Heart right ventricle (tissue), 16 donors: ENCODE results near the gene MPP2. TPM values are rescaled to one million over a fixed set of nuclear protein-coding genes. Genes with fewer than 3 reads are reported as not detected.
A peak's percentile ranks its signal among the peaks of the same experiment; 100 is the strongest.

Source experiments
- ATAC-seq, 8 donors: fragments of 200-7000 bp; cut with Tn5 transposase; one replicate each; pipeline ENCODE4 v1.9.1; 2020; ENCODE audit warnings: mild to moderate bottlenecking in 8 of 8, moderate library complexity in 8 of 8, moderate number of reproducible peaks in 1 of 8
- DNase-seq, 2 donors: peaks; one replicate each; pipeline ENCODE4 v3.0.0-alpha.2; 2020
- H3K27ac ChIP-seq, 10 donors: fragments of 200-600 bp; sonication (generic) in 2 of 10; one replicate each; pipeline versions ENCODE4 v1.5.0 to v1.8.0; 2020 to 2022; ENCODE audit warnings: mild to moderate bottlenecking in 3 of 10
- H3K27me3 ChIP-seq, 7 donors: fragments of 200-600 bp; one replicate each; pipeline ENCODE4 v1.8.0; 2021 to 2022; ENCODE audit warnings: mild to moderate bottlenecking in 2 of 7
- H3K36me3 ChIP-seq, 9 donors: fragments of 200-600 bp; sonication (generic) in 1 of 9; one replicate each; pipeline versions ENCODE4 v1.5.0 to v1.8.0; 2020 to 2022; ENCODE audit warnings: mild to moderate bottlenecking in 2 of 9
- H3K4me1 ChIP-seq, 9 donors: fragments of 200-600 bp; sonication (generic) in 1 of 9; one replicate each; pipeline versions ENCODE4 v1.5.0 to v1.8.0; 2020 to 2022; ENCODE audit warnings: mild to moderate bottlenecking in 4 of 9
- H3K4me3 ChIP-seq, 10 donors: fragments of 200-600 bp; sonication (generic) in 2 of 10; one replicate each; pipeline versions ENCODE4 v1.5.0 to v1.8.0; 2020 to 2022; ENCODE audit warnings: mild to moderate bottlenecking in 7 of 10, moderate library complexity in 2 of 10
- H3K9me3 ChIP-seq, 11 donors: fragments of 200-600 bp in 10 of 11; sonication (generic) in 2 of 11; one replicate each; pipeline versions ENCODE4 v1.5.0 to v1.8.0; 2013 to 2022; ENCODE audit warnings: mild to moderate bottlenecking in 2 of 11, control low read depth in 1 of 11, moderate library complexity in 1 of 11
- WGBS, 2 donors: extraction: QIAGEN DNeasy Blood & Tissue Kit; methylation state at CpG; one replicate each; pipeline ENCODE4 v1.1.7; 2013; ENCODE audit warnings: inconsistent platforms in 1 of 2; 5-methylcytosine and 5-hydroxymethylcytosine counted together
- intact Hi-C, 10 donors: fragments of 100-400 bp; cut with DNase I; formaldehyde crosslinking; loops; one replicate each; pipeline versions ENCODE4 v1.11.1 to v1.14.2; 2022
- polyA plus RNA-seq, 2 donors: library from polyadenylated mRNA; stranded (reverse); fragments of 200-250 nt; gene quantifications; one replicate each; pipeline ENCODE4 v1.2.3, GENCODE V29; 2013
- total RNA-seq, 10 donors: library from RNA; stranded (reverse); fragmentation: NEBNext Ultra II Directional in 3 of 10; extraction: Animal tissue kit (Norgen Biotek cat#: 25700) in 3 of 10; gene quantifications; one replicate each; pipeline versions ENCODE4 v1.2.1 to v1.2.4, GENCODE V29; 2021 to 2023
- TF ChIP-seq, protein P1 (sequence below), 9 donors: fragments of 200-600 bp; sonication (generic) in 2 of 9; IDR thresholded peaks; one replicate each; pipeline versions ENCODE4 v1.5.0 to v1.8.0; 2021 to 2022; ENCODE audit warnings: antibody characterized with exemption in 9 of 9, mild to moderate bottlenecking in 5 of 9, moderate library complexity in 1 of 9
- donor health status: Arrhythmogenic right ventricular cardiomyopathy.
- donor health status: ischemic (EF 13 %, LVEDD 7.1; RV severe dilation, severe dysfunction).
- donor health status: healthy with polysubstance abuse.
- donor health status: DM: no; HTN: yes; CAD: no.
- donor health status: DM: no; HTN: no; CAD: no.
- donor health status: ischemic (EF 25% LVEDD 6.9; RV normal size, moderate dysfunction).
- donor health status: ischemic (EF 25% LVEDD 5.7; RV mildly dilated, moderate dysfunction).
- donor health status: healthy.
- donor health status: DM: yes; HTN: yes; CAD: no.
- donor health status: Ischemic cardiomyopathy.
- donor health status: ischemic (EF 35%, LVEDD 5.7; RV mildly dilated, moderate dysfunction).
- donor health status: nonischemic (EF 11% LVEDD 7.7; RV severe dilation, severe dysfunction).
- donor health status: DM: yes; HTN: yes; CAD: no.
- donor health status: PGD.
- donor health status: ischemic (EF 29% LVEDD 5.4; RV normal size, mild dysfunction).
- donor health status: nonischemic (EF 23%, LVEDD 6.1; RV moderate dilation, normal function).

The MPP2 gene
- total and polyA plus RNA-seq, 12 donors: 5.0 to 20.7 (median 12.9) TPM

DNA sequence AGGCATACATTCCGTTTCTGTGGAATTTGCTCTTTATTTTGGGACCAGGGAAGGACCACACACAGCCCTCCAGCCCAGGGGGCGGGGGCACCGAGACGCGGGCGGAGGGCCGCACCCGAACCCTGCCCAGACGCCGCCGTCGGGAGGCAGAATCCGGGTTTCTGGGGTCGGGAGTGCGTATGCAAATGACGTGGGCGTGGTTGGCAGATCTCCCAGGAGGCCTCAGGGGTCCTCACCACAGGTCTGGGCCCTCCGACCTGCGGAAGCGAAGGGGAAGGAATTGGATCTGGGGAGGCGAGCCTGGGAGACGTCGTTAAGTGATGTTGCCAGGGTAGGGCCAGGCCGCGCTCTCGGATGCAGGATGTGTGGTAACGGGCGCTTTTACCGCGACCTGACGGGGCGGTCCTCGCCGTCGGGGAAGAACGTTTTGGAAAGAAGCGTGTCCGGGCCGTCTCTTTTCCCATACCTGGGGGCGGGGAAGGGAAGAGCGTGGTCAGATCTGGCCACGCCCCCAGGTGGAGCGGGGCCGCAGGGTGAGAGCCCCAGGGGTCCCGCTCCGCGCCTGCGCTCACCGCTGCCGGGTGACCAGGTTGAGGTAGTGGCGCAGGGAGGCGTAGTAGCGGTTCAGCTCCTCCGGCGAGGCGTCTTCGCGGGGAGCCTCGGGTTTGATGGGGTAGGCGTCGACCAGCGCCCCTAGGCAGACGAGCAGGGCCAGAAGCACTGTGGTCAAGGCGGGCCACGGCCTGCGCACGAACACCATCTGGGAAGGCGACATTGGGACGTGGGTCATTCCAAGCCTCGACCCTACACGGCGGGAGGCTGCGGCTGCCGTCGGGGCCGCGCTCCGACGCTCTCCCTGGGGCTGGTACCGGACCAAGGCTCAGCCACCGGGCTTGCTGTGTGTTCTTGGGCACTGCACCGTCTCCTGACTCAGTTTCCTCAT is 45.7 kb upstream of the MPP2 start:
- no peak overlapping the region for H3K27ac ChIP-seq
- TF ChIP-seq, protein P1, sequence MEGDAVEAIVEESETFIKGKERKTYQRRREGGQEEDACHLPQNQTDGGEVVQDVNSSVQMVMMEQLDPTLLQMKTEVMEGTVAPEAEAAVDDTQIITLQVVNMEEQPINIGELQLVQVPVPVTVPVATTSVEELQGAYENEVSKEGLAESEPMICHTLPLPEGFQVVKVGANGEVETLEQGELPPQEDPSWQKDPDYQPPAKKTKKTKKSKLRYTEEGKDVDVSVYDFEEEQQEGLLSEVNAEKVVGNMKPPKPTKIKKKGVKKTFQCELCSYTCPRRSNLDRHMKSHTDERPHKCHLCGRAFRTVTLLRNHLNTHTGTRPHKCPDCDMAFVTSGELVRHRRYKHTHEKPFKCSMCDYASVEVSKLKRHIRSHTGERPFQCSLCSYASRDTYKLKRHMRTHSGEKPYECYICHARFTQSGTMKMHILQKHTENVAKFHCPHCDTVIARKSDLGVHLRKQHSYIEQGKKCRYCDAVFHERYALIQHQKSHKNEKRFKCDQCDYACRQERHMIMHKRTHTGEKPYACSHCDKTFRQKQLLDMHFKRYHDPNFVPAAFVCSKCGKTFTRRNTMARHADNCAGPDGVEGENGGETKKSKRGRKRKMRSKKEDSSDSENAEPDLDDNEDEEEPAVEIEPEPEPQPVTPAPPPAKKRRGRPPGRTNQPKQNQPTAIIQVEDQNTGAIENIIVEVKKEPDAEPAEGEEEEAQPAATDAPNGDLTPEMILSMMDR (IDR thresholded peaks at IDR 0.05): no peak
- H3K4me1 ChIP-seq: peaks cover 0 to 12% (median 8%) of the 10 kb centered on the region in 9 donors
- peaks cover 14 to 89% (median 63%) of the 10 kb centered on the region in 7 donors for H3K27me3 ChIP-seq
- intact Hi-C loops: no loop called here
- 6% methylated on average over 77 to 82 of the region's 82 CpGs for WGBS, 2 donors
- DNase-seq: no peak
- H3K9me3 ChIP-seq: no peaks in the 10 kb centered on the region
- ATAC-seq: peak in 2 of 8 donors; percentile 6 to 51
- peak overlapping the region in 1 of 10 donors; percentile 0 for H3K4me3 ChIP-seq
- no peaks in the 10 kb centered on the region for H3K36me3 ChIP-seq

DNA sequence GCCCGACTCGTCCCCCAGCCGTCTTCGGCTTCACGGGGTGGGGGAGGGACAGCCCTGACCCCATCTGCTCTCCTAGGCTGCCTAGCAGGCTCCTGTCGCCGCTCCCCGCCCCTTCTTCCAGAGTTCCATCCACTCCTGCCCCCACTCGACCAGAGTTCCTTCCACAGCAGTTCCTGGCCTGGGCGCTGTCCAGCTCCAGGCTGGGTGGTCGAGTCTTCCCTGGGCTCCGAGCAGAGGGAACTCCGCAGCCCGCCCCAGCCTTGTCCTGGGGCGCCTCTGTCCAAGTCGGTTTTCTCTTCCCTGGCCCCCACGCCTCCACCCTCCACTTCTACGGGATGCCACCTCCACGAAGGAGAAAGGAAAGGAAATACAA is 45.0 kb upstream of the MPP2 start:
- ATAC-seq: peak in 1 of 8 donors; percentile 19

DNA sequence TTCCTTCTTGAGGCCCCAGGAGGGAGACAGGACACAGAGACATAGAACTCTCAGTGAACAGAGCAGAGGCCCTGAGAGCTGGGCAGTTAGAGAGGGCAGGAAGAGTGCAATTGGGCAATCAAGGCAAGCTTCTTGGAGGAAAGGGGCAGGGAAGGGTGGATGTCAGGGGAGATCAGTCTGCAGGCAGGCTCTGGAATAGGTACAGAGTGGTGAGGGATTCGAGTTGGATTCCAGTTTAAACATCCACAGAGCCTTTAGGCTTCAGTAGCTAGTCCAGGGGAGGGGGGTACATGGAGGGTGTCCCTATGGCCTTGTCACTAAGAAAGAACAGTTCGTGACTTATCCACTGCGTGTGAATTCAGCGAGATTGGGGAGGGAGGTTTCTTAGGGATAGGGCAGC is 44.4 kb upstream of the MPP2 start:
- H3K9me3 ChIP-seq: no peaks in the 10 kb centered on the region
- TF ChIP-seq, protein P1 (IDR thresholded peaks at IDR 0.05): no peak
- H3K27me3 ChIP-seq: peaks cover 14 to 94% (median 70%) of the 10 kb centered on the region in 7 donors
- no peaks in the 10 kb centered on the region for H3K36me3 ChIP-seq
- H3K4me1 ChIP-seq: peaks cover 0 to 12% (median 8%) of the 10 kb centered on the region in 9 donors
- DNase-seq (no peak), ATAC-seq (no peak)
- no peak overlapping the region for H3K27ac ChIP-seq
- intact Hi-C loops: no loop called here
- no peak overlapping the region for H3K4me3 ChIP-seq
- WGBS, 2 donors: 55 to 68% methylated on average over 4 of the region's 4 CpGs

More for the DNA sequence above, 45.0 kb upstream of the MPP2 start:
- TF ChIP-seq, protein P1 (IDR thresholded peaks at IDR 0.05): no peak
- WGBS, 2 donors: 5 to 8% methylated on average over 19 of the region's 19 CpGs
- peak overlapping the region in 1 of 10 donors; percentile 0 for H3K4me3 ChIP-seq
- no peaks in the 10 kb centered on the region for H3K9me3 ChIP-seq
- intact Hi-C loops: no loop called here
- no peak for DNase-seq
- no peak overlapping the region for H3K27ac ChIP-seq
- H3K36me3 ChIP-seq: no peaks in the 10 kb centered on the region
- H3K27me3 ChIP-seq: peaks cover 14 to 90% (median 65%) of the 10 kb centered on the region in 7 donors
- H3K4me1 ChIP-seq: peaks cover 0 to 12% (median 8%) of the 10 kb centered on the region in 9 donors

DNA sequence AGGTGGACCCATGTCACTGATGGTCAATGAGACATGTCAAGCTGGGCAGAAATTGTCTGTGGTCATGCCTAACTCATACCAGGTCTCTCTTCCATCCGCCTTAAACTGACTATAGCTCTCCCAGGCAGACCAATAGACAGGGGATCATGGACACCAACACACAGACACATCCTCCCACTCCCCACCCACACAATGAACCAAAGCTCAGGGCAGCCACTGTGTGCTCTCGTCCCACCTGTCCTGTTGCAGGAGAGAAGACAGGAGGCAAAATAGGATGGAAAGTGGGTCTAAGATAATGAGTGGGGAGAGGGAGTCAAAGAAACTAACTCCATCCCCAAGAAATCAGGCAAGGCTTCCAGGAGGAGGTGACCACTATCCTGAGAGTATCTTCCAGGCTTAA is 43.2 kb upstream of the MPP2 start:
- TF ChIP-seq, protein P1 (IDR thresholded peaks at IDR 0.05): no peak
- no peak for ATAC-seq
- no peak for DNase-seq
- WGBS, 2 donors: 92 to 95% methylated on average over 2 of the region's 2 CpGs
- no peaks in the 10 kb centered on the region for H3K36me3 ChIP-seq
- H3K27me3 ChIP-seq: peaks cover 14 to 86% (median 70%) of the 10 kb centered on the region in 7 donors
- H3K9me3 ChIP-seq: no peaks in the 10 kb centered on the region
- no peak overlapping the region for H3K27ac ChIP-seq
- intact Hi-C loops: no loop called here
- peaks cover 0 to 12% (median 8%) of the 10 kb centered on the region in 9 donors for H3K4me1 ChIP-seq
- H3K4me3 ChIP-seq: no peak overlapping the region
